Measurements from ENCODE around the gene SRPK1.

Gene SRPK1

DNA sequence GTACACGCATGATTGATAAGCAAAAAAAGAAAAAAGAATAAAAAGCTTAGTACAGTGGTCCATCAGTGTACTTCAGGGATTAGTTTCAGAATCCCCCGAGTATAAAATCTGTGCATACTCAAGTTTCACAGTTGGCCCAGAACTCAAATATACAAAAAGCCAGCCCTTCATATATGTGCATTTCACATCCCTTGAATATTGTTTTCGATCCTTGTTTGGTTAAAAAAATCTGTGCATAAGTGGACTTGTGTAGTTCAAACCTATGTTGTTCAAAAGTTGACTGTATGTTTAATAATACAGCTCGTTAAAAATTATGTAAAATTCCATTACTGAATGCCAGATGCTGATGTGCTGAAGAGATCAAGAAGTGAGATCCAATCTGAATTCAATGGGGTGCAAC, 61.5 kb downstream of the SRPK1 start:
- no peak for ATAC-seq
- TF ChIP-seq, protein P1, sequence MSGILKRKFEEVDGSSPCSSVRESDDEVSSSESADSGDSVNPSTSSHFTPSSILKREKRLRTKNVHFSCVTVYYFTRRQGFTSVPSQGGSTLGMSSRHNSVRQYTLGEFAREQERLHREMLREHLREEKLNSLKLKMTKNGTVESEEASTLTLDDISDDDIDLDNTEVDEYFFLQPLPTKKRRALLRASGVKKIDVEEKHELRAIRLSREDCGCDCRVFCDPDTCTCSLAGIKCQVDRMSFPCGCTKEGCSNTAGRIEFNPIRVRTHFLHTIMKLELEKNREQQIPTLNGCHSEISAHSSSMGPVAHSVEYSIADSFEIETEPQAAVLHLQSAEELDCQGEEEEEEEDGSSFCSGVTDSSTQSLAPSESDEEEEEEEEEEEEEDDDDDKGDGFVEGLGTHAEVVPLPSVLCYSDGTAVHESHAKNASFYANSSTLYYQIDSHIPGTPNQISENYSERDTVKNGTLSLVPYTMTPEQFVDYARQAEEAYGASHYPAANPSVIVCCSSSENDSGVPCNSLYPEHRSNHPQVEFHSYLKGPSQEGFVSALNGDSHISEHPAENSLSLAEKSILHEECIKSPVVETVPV (CRISPR knock-in tag; IDR thresholded peaks at IDR 0.05): no peak

GRCh38 chr6:35857853-35858252, 63.0 kb downstream of the SRPK1 start:
- no peak for ATAC-seq
- TF ChIP-seq ZNF8 (CRISPR knock-in tag; IDR thresholded peaks at IDR 0.05) (no peak), OSR1 (CRISPR knock-in tag; IDR thresholded peaks at IDR 0.05) (no peak), CSDC2 (CRISPR knock-in tag; IDR thresholded peaks at IDR 0.05) (no peak), SNAI2 (CRISPR knock-in tag; IDR thresholded peaks at IDR 0.05) (no peak)
- TF ChIP-seq, protein P2, sequence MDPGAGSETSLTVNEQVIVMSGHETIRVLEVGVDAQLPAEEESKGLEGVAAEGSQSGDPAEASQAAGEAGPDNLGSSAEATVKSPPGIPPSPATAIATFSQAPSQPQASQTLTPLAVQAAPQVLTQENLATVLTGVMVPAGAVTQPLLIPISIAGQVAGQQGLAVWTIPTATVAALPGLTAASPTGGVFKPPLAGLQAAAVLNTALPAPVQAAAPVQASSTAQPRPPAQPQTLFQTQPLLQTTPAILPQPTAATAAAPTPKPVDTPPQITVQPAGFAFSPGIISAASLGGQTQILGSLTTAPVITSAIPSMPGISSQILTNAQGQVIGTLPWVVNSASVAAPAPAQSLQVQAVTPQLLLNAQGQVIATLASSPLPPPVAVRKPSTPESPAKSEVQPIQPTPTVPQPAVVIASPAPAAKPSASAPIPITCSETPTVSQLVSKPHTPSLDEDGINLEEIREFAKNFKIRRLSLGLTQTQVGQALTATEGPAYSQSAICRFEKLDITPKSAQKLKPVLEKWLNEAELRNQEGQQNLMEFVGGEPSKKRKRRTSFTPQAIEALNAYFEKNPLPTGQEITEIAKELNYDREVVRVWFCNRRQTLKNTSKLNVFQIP (CRISPR knock-in tag; IDR thresholded peaks at IDR 0.05; ENCODE audit: borderline replicate concordance, low read depth): no peak

- TF ChIP-seq, protein P1 (CRISPR knock-in tag; IDR thresholded peaks at IDR 0.05): no peak
- TF ChIP-seq TOX (CRISPR knock-in tag; IDR thresholded peaks at IDR 0.05; ENCODE audit: borderline replicate concordance) (no peak), CSDC2 (CRISPR knock-in tag; IDR thresholded peaks at IDR 0.05) (no peak)
- TF ChIP-seq, protein P3, sequence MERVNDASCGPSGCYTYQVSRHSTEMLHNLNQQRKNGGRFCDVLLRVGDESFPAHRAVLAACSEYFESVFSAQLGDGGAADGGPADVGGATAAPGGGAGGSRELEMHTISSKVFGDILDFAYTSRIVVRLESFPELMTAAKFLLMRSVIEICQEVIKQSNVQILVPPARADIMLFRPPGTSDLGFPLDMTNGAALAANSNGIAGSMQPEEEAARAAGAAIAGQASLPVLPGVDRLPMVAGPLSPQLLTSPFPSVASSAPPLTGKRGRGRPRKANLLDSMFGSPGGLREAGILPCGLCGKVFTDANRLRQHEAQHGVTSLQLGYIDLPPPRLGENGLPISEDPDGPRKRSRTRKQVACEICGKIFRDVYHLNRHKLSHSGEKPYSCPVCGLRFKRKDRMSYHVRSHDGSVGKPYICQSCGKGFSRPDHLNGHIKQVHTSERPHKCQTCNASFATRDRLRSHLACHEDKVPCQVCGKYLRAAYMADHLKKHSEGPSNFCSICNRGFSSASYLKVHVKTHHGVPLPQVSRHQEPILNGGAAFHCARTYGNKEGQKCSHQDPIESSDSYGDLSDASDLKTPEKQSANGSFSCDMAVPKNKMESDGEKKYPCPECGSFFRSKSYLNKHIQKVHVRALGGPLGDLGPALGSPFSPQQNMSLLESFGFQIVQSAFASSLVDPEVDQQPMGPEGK (CRISPR knock-in tag; IDR thresholded peaks at IDR 0.05; ENCODE audit: borderline replicate concordance): no peak
- TF ChIP-seq, protein P2 (CRISPR knock-in tag; IDR thresholded peaks at IDR 0.05; ENCODE audit: borderline replicate concordance, low read depth): no peak
- ATAC-seq: no peak
Measured at GRCh38 chr6:35856250-35856649, 64.6 kb downstream of the SRPK1 start.

DNA sequence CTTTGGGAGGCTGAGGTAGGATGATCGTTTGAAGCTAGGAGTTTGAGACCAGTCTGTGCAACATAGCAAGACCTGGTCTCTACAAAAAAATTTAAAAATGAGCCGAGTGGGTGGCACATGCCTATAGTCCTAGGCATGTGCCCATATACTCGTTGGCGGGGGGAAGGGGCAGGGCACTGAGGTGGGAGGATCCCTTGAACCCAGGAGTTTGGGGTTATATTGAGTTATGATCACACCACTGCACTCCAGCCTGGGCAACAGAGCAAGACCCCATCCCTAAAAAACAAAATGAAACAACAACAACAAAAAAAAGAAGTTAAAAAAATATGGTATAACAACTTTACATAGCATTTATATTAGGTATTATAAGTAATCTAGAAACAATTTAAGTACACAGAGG, 67.9 kb downstream of the SRPK1 start:
- TF ChIP-seq, protein P3 (CRISPR knock-in tag; IDR thresholded peaks at IDR 0.05; ENCODE audit: borderline replicate concordance): no peak
- no peak for ATAC-seq

DNA sequence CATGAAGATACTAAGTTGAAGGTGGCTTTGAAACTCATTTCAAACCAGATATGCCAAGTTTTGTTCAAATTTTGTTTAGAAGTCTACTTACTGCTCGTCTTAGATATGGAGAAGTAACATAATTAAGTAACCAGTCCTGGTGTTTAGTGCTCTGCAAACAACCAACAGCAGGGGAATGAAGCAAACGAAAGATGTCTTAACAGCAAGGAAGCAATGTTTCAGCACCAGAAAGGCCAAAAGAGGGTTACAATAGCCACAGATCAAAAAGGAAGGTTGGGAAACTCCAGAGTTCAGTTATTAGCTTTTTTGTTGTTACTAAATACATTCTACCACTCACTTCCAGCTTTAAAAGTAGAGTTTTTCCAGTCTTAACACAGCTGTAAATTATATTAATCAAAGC, 70.7 kb downstream of the SRPK1 start:
- no peak for ATAC-seq
- TF ChIP-seq, protein P1 (CRISPR knock-in tag; IDR thresholded peaks at IDR 0.05): no peak
- TF ChIP-seq, protein P2 (CRISPR knock-in tag; IDR thresholded peaks at IDR 0.05; ENCODE audit: borderline replicate concordance, low read depth): no peak
- TF ChIP-seq TSHZ2 (CRISPR knock-in tag; IDR thresholded peaks at IDR 0.05) (no peak), ZFP30 (CRISPR knock-in tag; IDR thresholded peaks at IDR 0.05) (no peak), ZNF8 (CRISPR knock-in tag; IDR thresholded peaks at IDR 0.05) (no peak), ARNTL (CRISPR knock-in tag; IDR thresholded peaks at IDR 0.05; ENCODE audit: borderline replicate concordance, low read depth) (no peak), CSDC2 (CRISPR knock-in tag; IDR thresholded peaks at IDR 0.05) (no peak), ISL1 (CRISPR knock-in tag; IDR thresholded peaks at IDR 0.05) (no peak), TOX (CRISPR knock-in tag; IDR thresholded peaks at IDR 0.05; ENCODE audit: borderline replicate concordance) (no peak), RARB (CRISPR knock-in tag; IDR thresholded peaks at IDR 0.05) (no peak), GLIS3 (CRISPR knock-in tag; IDR thresholded peaks at IDR 0.05) (no peak), ESRRG (CRISPR knock-in tag; IDR thresholded peaks at IDR 0.05) (no peak), ZFP3 (CRISPR knock-in tag; IDR thresholded peaks at IDR 0.05) (no peak)
